GM12875 (cell line): Measurements from ENCODE around the gene SIX2.

ENCODE experiments used
- H3K4me3 ChIP-seq: one replicate; pipeline ENCODE4 v1.5.1; 2011; ENCODE audit warnings: low read depth, low read length, control low read depth
- CTCF ChIP-seq: IDR thresholded peaks from 2 replicates; pipeline ENCODE4 v1.5.1; 2011; ENCODE audit warnings: low read depth, mild to moderate bottlenecking, control low read depth, inconsistent platforms, low read length, moderate library complexity, borderline replicate concordance; ENCODE audit not compliant: insufficient read depth

Gene SIX2

GRCh38 chr2:45030553-45030952 lies 21.3 kb upstream of the SIX2 start:
- no peak overlapping the region for H3K4me3 ChIP-seq
- TF ChIP-seq CTCF = no peak

GRCh38 chr2:45029215-45029614 lies 20.0 kb upstream of the SIX2 start:
- no peak for TF ChIP-seq CTCF
- H3K4me3 ChIP-seq = no peak overlapping the region

GRCh38 chr2:45028276-45028675 lies 19.0 kb upstream of the SIX2 start:
- no peak for TF ChIP-seq CTCF
- H3K4me3 ChIP-seq = no peak overlapping the region

- no peak overlapping the region for H3K4me3 ChIP-seq
- no peak for TF ChIP-seq CTCF
These were observed 17.7 kb upstream of the SIX2 start for GRCh38 chr2:45026924-45027450.

- peak; percentile 22; the same call in 1 of the 2 replicates for TF ChIP-seq CTCF
- H3K4me3 ChIP-seq = no peak overlapping the region
These were observed 15.5 kb upstream of the SIX2 start for GRCh38 chr2:45024600-45025291.

GRCh38 chr2:45024097-45024496 lies 14.8 kb upstream of the SIX2 start:
- TF ChIP-seq CTCF = no peak

GRCh38 chr2:45020439-45020838 lies 11.2 kb upstream of the SIX2 start:
- TF ChIP-seq CTCF = no peak
- no peak overlapping the region for H3K4me3 ChIP-seq

More at GRCh38 chr2:45024097-45024496, 14.8 kb upstream of the SIX2 start:
- H3K4me3 ChIP-seq = no peak overlapping the region
